Measurements from ENCODE around the gene LEPR.

Gene LEPR

DNA sequence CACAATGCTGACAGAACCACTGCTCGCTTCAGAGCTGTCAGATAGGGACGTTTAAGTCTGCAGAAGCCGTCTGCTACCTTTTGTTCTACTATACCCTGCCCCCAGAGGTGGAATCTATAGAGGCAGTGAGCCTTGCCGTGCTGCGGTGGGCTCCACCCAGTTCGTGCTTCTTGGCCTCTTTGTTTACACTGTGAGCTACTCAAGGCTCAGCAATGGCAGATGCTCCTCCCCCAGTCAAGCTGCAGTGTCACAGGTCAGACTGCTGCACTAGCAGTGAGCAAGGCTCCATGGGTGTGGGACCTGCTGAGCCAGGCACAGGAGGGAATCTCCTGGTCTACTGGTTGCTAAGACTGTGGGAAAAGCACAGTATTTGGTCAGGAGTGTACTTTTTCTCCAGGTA, 47.1 kb downstream of the LEPR start:
- H3K27ac ChIP-seq: no peak overlapping the region
- H3K4me1 ChIP-seq (ENCODE audit: control insufficient read depth in 1 of 2, insufficient read depth in 1 of 2, low read depth in 1 of 2, low read length in 1 of 2): no peaks in the 10 kb centered on the region
- no peak overlapping the region for H3K4me3 ChIP-seq (ENCODE audit: low read depth in 1 of 2, low read length in 1 of 2)
- no peaks in the 10 kb centered on the region for H3K27me3 ChIP-seq
- no peaks in the 10 kb centered on the region for H3K36me3 ChIP-seq
- TF ChIP-seq, protein P1, sequence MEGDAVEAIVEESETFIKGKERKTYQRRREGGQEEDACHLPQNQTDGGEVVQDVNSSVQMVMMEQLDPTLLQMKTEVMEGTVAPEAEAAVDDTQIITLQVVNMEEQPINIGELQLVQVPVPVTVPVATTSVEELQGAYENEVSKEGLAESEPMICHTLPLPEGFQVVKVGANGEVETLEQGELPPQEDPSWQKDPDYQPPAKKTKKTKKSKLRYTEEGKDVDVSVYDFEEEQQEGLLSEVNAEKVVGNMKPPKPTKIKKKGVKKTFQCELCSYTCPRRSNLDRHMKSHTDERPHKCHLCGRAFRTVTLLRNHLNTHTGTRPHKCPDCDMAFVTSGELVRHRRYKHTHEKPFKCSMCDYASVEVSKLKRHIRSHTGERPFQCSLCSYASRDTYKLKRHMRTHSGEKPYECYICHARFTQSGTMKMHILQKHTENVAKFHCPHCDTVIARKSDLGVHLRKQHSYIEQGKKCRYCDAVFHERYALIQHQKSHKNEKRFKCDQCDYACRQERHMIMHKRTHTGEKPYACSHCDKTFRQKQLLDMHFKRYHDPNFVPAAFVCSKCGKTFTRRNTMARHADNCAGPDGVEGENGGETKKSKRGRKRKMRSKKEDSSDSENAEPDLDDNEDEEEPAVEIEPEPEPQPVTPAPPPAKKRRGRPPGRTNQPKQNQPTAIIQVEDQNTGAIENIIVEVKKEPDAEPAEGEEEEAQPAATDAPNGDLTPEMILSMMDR (IDR thresholded peaks at IDR 0.05): no peak
- no peaks in the 10 kb centered on the region for H3K9me3 ChIP-seq

DNA sequence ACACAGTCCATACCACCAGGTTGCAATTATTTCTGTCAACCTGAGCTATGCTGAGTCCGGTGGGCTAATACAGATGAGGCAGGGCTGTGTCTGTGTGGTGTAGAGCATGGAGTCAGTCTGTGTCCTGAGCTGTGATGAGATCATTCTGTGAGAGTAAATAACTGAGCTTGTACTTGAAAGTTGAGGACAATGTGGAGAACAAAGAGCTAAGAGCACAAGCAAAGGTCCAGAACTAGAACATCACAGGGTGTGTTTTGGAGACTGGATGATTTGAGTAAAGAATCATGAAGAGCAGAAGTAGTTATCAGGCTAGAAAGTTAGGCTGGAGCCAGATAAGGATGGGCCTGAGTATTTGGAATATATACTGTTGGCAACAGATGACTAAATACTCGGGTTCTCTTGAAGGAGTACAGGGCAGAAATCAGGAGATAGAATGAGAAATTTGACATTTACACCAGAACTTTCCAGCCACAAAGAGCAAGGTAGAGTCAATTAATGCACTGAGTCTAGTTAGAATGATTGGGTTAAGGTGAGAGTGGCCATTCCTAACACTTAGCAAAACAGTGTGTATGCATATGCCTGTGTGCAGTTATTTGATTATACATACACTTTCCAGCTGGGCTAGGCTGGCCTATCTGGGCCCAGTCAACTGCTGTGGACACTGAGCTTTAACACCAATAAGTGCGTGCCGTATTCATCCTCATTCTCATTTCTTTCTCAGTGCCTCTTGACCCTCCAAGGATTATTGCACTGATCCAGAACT, 48.8 kb downstream of the LEPR start:
- no peaks in the 10 kb centered on the region for H3K36me3 ChIP-seq
- H3K27me3 ChIP-seq: no peaks in the 10 kb centered on the region
- no peaks in the 10 kb centered on the region for H3K9me3 ChIP-seq
- TF ChIP-seq, protein P1 (IDR thresholded peaks at IDR 0.05): no peak
- H3K4me1 ChIP-seq (ENCODE audit: control insufficient read depth in 1 of 2, insufficient read depth in 1 of 2, low read depth in 1 of 2, low read length in 1 of 2): no peaks in the 10 kb centered on the region
- H3K4me3 ChIP-seq (ENCODE audit: low read depth in 1 of 2, low read length in 1 of 2): no peak overlapping the region
- H3K27ac ChIP-seq: no peak overlapping the region

DNA sequence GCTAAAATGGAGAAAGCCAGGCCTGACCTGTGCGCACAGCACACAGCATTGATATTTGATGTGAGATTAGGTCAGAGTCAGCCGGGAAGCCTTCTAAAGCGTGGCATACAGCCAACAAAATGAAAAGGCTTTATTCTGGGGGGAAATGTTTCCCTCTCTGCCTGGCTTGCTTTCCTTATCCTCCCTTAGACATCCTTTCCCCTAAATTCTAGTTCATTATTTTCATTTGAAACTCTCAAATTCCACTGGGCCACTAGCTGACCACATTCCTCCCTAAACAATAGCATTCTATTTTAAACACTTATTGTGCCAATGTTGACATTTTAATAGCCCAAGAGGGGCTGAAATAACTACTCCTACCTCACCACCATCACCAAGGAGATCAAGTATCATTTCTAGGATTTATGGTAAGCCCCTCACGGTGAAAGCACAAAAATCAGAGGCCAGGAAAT, 49.4 kb downstream of the LEPR start:
- Histone ChIP-seq H3K27ac (no peak overlapping the region), H3K9me3 (no peaks in the 10 kb centered on the region), H3K4me1 (ENCODE audit: control insufficient read depth in 1 of 2, insufficient read depth in 1 of 2, low read depth in 1 of 2, low read length in 1 of 2) (no peaks in the 10 kb centered on the region), H3K4me3 (ENCODE audit: low read depth in 1 of 2, low read length in 1 of 2) (no peak overlapping the region), H3K36me3 (no peaks in the 10 kb centered on the region), H3K27me3 (no peaks in the 10 kb centered on the region)
- TF ChIP-seq, protein P1 (IDR thresholded peaks at IDR 0.05): no peak

All from neutrophil (primary cell).